ENCODE data around the gene KIF5C.

GRCh38 chr2:148981324-148981723, 106.3 kb downstream of the KIF5C start:
- TF ChIP-seq EZH2phosphoT487 (IDR thresholded peaks at IDR 0.05) = no peak
- TF ChIP-seq, protein P1, sequence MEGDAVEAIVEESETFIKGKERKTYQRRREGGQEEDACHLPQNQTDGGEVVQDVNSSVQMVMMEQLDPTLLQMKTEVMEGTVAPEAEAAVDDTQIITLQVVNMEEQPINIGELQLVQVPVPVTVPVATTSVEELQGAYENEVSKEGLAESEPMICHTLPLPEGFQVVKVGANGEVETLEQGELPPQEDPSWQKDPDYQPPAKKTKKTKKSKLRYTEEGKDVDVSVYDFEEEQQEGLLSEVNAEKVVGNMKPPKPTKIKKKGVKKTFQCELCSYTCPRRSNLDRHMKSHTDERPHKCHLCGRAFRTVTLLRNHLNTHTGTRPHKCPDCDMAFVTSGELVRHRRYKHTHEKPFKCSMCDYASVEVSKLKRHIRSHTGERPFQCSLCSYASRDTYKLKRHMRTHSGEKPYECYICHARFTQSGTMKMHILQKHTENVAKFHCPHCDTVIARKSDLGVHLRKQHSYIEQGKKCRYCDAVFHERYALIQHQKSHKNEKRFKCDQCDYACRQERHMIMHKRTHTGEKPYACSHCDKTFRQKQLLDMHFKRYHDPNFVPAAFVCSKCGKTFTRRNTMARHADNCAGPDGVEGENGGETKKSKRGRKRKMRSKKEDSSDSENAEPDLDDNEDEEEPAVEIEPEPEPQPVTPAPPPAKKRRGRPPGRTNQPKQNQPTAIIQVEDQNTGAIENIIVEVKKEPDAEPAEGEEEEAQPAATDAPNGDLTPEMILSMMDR (IDR thresholded peaks at IDR 0.05) = no peak
- TF ChIP-seq EZH2 (IDR thresholded peaks at IDR 0.05) = no peak
